ENCODE data around the gene OR1L6.

The OR1L6 gene, protein sequence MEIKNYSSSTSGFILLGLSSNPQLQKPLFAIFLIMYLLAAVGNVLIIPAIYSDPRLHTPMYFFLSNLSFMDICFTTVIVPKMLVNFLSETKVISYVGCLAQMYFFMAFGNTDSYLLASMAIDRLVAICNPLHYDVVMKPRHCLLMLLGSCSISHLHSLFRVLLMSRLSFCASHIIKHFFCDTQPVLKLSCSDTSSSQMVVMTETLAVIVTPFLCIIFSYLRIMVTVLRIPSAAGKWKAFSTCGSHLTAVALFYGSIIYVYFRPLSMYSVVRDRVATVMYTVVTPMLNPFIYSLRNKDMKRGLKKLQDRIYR

DNA sequence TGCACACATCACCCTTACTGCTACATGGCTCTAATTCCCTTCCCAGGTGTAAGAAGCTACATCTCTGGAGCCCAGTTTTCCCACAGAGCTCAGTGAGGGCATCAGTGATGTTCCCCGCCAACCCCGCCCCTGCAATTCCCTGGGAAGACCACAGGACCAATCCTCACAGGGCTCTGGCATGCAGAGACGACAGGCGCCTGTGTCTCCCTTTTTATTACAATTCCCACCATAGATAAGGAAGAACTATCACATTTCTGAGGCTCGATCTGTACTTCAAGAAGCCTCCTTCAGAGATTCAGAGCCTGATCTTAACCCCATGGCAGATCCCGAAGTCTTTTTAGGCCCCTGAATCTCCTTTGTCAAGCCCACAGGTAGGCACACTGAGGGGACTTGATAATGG, at the start of gene OR1L6:
OR1L6 (plus strand) TSS at position 301 of the 400 bp plus-strand sequence. CDS start 7,545 bp downstream, outside the sequence.
- Histone ChIP-seq H3K9me3 (ENCODE audit: control insufficient read depth, low read depth, low read length) (peaks cover 75% of the 10 kb centered on the region), H3K9ac (ENCODE audit: low read length) (no peak within 1 kb of the TSS), H3K27me3 (ENCODE audit: control insufficient read depth, insufficient read depth, low read length) (no peaks in the 10 kb centered on the region), H3K27ac (ENCODE audit: low read length) (no peak within 1 kb of the TSS), H3K36me3 (ENCODE audit: control insufficient read depth, low read depth, low read length) (no peaks in the 10 kb centered on the region), H3K4me3 (ENCODE audit: low read length) (no peak within 1 kb of the TSS), H3K4me1 (ENCODE audit: control insufficient read depth, low read depth, low read length) (no peaks in the 10 kb centered on the region)

DNA sequence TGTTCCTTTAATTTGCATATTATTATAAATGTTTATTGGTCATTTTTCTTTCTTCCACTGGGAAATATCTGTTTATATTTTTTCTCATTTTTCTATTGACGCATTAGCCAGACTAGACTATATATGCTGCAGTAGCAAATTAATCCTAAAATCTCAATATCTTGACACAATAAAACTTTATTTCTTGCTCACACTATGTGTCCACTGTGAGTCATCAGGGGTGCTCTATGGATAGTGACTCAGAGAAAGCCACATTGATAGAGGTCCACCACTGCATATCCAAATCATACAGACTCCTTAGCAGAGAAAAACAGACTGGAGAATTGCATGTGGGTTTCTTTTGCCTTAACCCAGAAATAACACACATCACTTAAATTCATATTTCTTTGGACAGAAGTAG, 46.4 kb upstream of the OR1L6 start:
- Histone ChIP-seq H3K4me3 (ENCODE audit: low read length) (no peak overlapping the region), H3K27me3 (ENCODE audit: control insufficient read depth, insufficient read depth, low read length) (no peaks in the 10 kb centered on the region), H3K27ac (ENCODE audit: low read length) (no peak overlapping the region), H3K9ac (ENCODE audit: low read length) (no peak overlapping the region), H3K9me3 (ENCODE audit: control insufficient read depth, low read depth, low read length) (peaks cover 43% of the 10 kb centered on the region), H3K36me3 (ENCODE audit: control insufficient read depth, low read depth, low read length) (no peaks in the 10 kb centered on the region), H3K4me1 (ENCODE audit: control insufficient read depth, low read depth, low read length) (no peaks in the 10 kb centered on the region)

GRCh38 chr9:122718038-122718437, 24.1 kb upstream of the OR1L6 start:
- H3K4me3 ChIP-seq (ENCODE audit: low read length), result no peak overlapping the region
- peaks cover 37% of the 10 kb centered on the region for H3K9me3 ChIP-seq (ENCODE audit: control insufficient read depth, low read depth, low read length)
- H3K27me3 ChIP-seq (ENCODE audit: control insufficient read depth, insufficient read depth, low read length), result no peaks in the 10 kb centered on the region
- H3K27ac ChIP-seq (ENCODE audit: low read length), result no peak overlapping the region
- H3K9ac ChIP-seq (ENCODE audit: low read length), result no peak overlapping the region
- H3K36me3 ChIP-seq (ENCODE audit: control insufficient read depth, low read depth, low read length), result no peaks in the 10 kb centered on the region
- no peaks in the 10 kb centered on the region for H3K4me1 ChIP-seq (ENCODE audit: control insufficient read depth, low read depth, low read length)

- H3K9me3 ChIP-seq (ENCODE audit: control insufficient read depth, low read depth, low read length), result peaks cover 44% of the 10 kb centered on the region
Measured at GRCh38 chr9:122719218-122719617, 22.9 kb upstream of the OR1L6 start.

GRCh38 chr9:122723690-122724089, 18.4 kb upstream of the OR1L6 start, which contains the start of gene OR1L4:
TSS of gene OR1L4 (plus strand) at chr9:122723990. CDS start at chr9:122723990, 0 bp downstream.
- no peaks in the 10 kb centered on the region for H3K27me3 ChIP-seq (ENCODE audit: control insufficient read depth, insufficient read depth, low read length)
- H3K27ac ChIP-seq (ENCODE audit: low read length), result no peak within 1 kb of the TSS
- H3K9me3 ChIP-seq (ENCODE audit: control insufficient read depth, low read depth, low read length), result peaks cover 55% of the 10 kb centered on the region
- H3K4me1 ChIP-seq (ENCODE audit: control insufficient read depth, low read depth, low read length), result no peaks in the 10 kb centered on the region
- no peak within 1 kb of the TSS for H3K9ac ChIP-seq (ENCODE audit: low read length)
- no peaks in the 10 kb centered on the region for H3K36me3 ChIP-seq (ENCODE audit: control insufficient read depth, low read depth, low read length)
- H3K4me3 ChIP-seq (ENCODE audit: low read length), result no peak within 1 kb of the TSS

More at GRCh38 chr9:122719218-122719617, 22.9 kb upstream of the OR1L6 start:
- Histone ChIP-seq H3K4me3 (ENCODE audit: low read length) (no peak overlapping the region), H3K27me3 (ENCODE audit: control insufficient read depth, insufficient read depth, low read length) (no peaks in the 10 kb centered on the region), H3K36me3 (ENCODE audit: control insufficient read depth, low read depth, low read length) (no peaks in the 10 kb centered on the region), H3K4me1 (ENCODE audit: control insufficient read depth, low read depth, low read length) (no peaks in the 10 kb centered on the region), H3K9ac (ENCODE audit: low read length) (no peak overlapping the region), H3K27ac (ENCODE audit: low read length) (no peak overlapping the region)

DNA sequence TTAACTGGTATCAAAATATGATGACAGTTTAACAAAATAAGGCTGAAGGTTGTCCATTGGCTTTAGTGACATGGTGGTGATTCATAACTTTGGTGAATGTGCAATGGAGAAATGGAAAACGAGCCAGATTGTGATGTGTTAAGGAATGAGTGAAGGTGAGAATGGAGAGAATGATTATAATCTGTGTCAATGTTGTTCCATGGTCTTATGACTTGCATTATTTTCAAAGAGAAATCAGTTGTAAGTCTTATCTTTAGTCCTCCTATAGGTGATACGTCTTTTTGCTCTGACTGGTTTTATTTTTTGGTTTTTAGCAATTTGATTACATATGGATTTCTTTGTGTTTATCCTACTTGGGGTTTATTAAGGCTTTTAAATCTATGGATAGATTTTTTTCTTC, 12.7 kb downstream of the OR1L6 start:
- H3K27ac ChIP-seq (ENCODE audit: low read length), result no peak overlapping the region
- H3K4me1 ChIP-seq (ENCODE audit: control insufficient read depth, low read depth, low read length), result no peaks in the 10 kb centered on the region
- no peak overlapping the region for H3K9ac ChIP-seq (ENCODE audit: low read length)
- H3K4me3 ChIP-seq (ENCODE audit: low read length), result no peak overlapping the region
- peaks cover 32% of the 10 kb centered on the region for H3K9me3 ChIP-seq (ENCODE audit: control insufficient read depth, low read depth, low read length)
- no peaks in the 10 kb centered on the region for H3K36me3 ChIP-seq (ENCODE audit: control insufficient read depth, low read depth, low read length)
- H3K27me3 ChIP-seq (ENCODE audit: control insufficient read depth, insufficient read depth, low read length), result no peaks in the 10 kb centered on the region

- H3K27ac ChIP-seq (ENCODE audit: low read length), result no peak overlapping the region
- no peak overlapping the region for H3K4me3 ChIP-seq (ENCODE audit: low read length)
- no peak overlapping the region for H3K9ac ChIP-seq (ENCODE audit: low read length)
- H3K9me3 ChIP-seq (ENCODE audit: control insufficient read depth, low read depth, low read length), result peaks cover 30% of the 10 kb centered on the region
- no peaks in the 10 kb centered on the region for H3K4me1 ChIP-seq (ENCODE audit: control insufficient read depth, low read depth, low read length)
- H3K27me3 ChIP-seq (ENCODE audit: control insufficient read depth, insufficient read depth, low read length), result no peaks in the 10 kb centered on the region
- H3K36me3 ChIP-seq (ENCODE audit: control insufficient read depth, low read depth, low read length), result no peaks in the 10 kb centered on the region
Measured at GRCh38 chr9:122767817-122768216, 25.7 kb downstream of the OR1L6 start.

GRCh38 chr9:122777052-122777451, 34.9 kb downstream of the OR1L6 start:
- H3K4me1 ChIP-seq (ENCODE audit: control insufficient read depth, low read depth, low read length), result no peaks in the 10 kb centered on the region
- peaks cover 34% of the 10 kb centered on the region for H3K9me3 ChIP-seq (ENCODE audit: control insufficient read depth, low read depth, low read length)
- H3K4me3 ChIP-seq (ENCODE audit: low read length), result no peak overlapping the region
- no peak overlapping the region for H3K9ac ChIP-seq (ENCODE audit: low read length)
- no peak overlapping the region for H3K27ac ChIP-seq (ENCODE audit: low read length)
- no peaks in the 10 kb centered on the region for H3K27me3 ChIP-seq (ENCODE audit: control insufficient read depth, insufficient read depth, low read length)
- no peaks in the 10 kb centered on the region for H3K36me3 ChIP-seq (ENCODE audit: control insufficient read depth, low read depth, low read length)

DNA sequence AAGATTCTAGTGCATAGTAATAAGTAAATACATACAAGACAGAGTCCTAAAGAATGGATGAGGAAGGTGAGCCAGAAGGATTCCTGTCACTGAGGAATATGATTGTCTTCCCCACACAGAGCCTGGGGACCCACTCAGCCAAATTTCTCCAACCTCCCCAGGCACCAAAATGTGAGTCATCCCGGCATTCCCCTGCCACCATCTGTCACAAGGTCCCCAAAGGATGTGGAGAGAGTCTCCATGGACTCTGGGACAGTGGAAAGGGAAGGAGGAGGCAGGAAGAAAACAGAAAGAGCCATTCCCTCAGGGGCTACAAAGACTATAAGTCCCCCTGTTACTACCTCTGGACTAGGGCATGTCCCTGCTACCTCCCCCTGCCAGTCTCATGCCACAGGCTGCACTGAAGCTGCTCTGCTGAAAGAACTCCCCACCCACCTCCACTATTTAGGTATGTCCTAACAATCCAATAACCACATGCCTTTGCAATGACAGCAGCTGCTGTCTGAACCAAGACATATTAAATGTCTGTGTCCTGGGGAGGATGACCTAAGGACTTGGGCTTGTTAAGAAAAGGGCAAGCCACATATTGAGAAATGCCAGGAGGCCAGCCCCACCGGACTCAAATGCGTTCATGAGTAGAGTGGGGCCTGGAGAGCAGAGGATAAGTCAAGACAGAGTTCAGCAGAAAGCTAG, 36.0 kb downstream of the OR1L6 start:
- Histone ChIP-seq H3K9ac (ENCODE audit: low read length) (no peak overlapping the region), H3K4me1 (ENCODE audit: control insufficient read depth, low read depth, low read length) (no peaks in the 10 kb centered on the region), H3K27me3 (ENCODE audit: control insufficient read depth, insufficient read depth, low read length) (no peaks in the 10 kb centered on the region), H3K9me3 (ENCODE audit: control insufficient read depth, low read depth, low read length) (peaks cover 29% of the 10 kb centered on the region), H3K4me3 (ENCODE audit: low read length) (no peak overlapping the region), H3K27ac (ENCODE audit: low read length) (no peak overlapping the region), H3K36me3 (ENCODE audit: control insufficient read depth, low read depth, low read length) (no peaks in the 10 kb centered on the region)

DNA sequence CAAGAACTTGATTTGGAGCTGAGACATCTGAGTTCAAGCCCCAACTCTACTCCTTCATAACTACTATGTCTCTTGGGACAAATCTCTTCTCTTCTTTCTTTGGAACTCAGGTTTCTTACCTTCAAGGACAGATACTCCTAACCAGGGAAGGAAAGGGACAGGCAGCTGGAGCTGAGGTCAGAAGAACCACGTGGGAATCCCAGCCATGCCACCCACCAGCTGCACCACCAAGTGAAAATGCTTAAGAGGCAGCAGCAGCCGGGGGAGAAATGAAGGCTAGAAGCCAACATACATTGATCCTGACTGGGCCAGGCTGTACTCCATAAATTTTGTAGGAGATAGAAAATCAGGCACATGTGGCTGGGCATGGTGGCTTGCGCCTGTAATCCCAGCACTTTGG, 37.1 kb downstream of the OR1L6 start:
- H3K27ac ChIP-seq (ENCODE audit: low read length), result no peak overlapping the region
- no peak overlapping the region for H3K4me3 ChIP-seq (ENCODE audit: low read length)
- no peaks in the 10 kb centered on the region for H3K36me3 ChIP-seq (ENCODE audit: control insufficient read depth, low read depth, low read length)
- H3K9me3 ChIP-seq (ENCODE audit: control insufficient read depth, low read depth, low read length), result peaks cover 24% of the 10 kb centered on the region
- no peak overlapping the region for H3K9ac ChIP-seq (ENCODE audit: low read length)
- no peaks in the 10 kb centered on the region for H3K27me3 ChIP-seq (ENCODE audit: control insufficient read depth, insufficient read depth, low read length)
- H3K4me1 ChIP-seq (ENCODE audit: control insufficient read depth, low read depth, low read length), result no peaks in the 10 kb centered on the region

DNA sequence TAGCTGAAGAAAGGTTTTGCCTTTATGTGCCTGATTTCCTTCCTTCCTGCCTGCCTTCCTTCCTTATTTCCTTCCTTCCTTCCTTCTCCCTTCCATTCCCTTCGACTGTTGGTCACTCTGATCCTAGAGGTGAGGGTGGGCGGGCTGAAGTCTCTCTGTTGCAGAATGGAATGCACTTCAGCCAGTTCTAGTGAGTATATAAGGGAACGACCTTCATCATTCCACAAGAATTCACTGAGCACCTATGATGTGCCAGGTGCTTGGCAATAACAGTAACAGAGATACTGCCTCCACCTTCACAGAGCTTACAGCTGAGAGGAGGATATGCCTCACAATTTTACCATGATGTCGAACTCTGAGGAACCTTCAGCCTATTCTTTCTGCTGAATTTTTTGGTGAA, 37.9 kb downstream of the OR1L6 start:
- Histone ChIP-seq H3K4me1 (ENCODE audit: control insufficient read depth, low read depth, low read length) (no peaks in the 10 kb centered on the region), H3K36me3 (ENCODE audit: control insufficient read depth, low read depth, low read length) (no peaks in the 10 kb centered on the region), H3K27ac (ENCODE audit: low read length) (no peak overlapping the region), H3K9me3 (ENCODE audit: control insufficient read depth, low read depth, low read length) (peaks cover 24% of the 10 kb centered on the region), H3K9ac (ENCODE audit: low read length) (no peak overlapping the region), H3K27me3 (ENCODE audit: control insufficient read depth, insufficient read depth, low read length) (no peaks in the 10 kb centered on the region), H3K4me3 (ENCODE audit: low read length) (no peak overlapping the region)

GRCh38 chr9:122781671-122782070, 39.6 kb downstream of the OR1L6 start:
- no peaks in the 10 kb centered on the region for H3K4me1 ChIP-seq (ENCODE audit: control insufficient read depth, low read depth, low read length)

More at GRCh38 chr9:122781671-122782070, 39.6 kb downstream of the OR1L6 start:
- H3K4me3 ChIP-seq (ENCODE audit: low read length), result no peak overlapping the region
- no peak overlapping the region for H3K27ac ChIP-seq (ENCODE audit: low read length)
- H3K9ac ChIP-seq (ENCODE audit: low read length), result no peak overlapping the region
- H3K27me3 ChIP-seq (ENCODE audit: control insufficient read depth, insufficient read depth, low read length), result no peaks in the 10 kb centered on the region
- peaks cover 26% of the 10 kb centered on the region for H3K9me3 ChIP-seq (ENCODE audit: control insufficient read depth, low read depth, low read length)
- no peaks in the 10 kb centered on the region for H3K36me3 ChIP-seq (ENCODE audit: control insufficient read depth, low read depth, low read length)
